GM23338 (cell line): Measurements from ENCODE around the gene CD84.

ENCODE experiments used
- CREB1 ChIP-seq: fragments of 250-450 bp; sonication (Bioruptor Pico); IDR thresholded peaks from 2 replicates; pipeline ENCODE4 v1.5.0; 2020; ENCODE audit warnings: low read depth, mild to moderate bottlenecking, moderate library complexity
- EZH2 ChIP-seq: fragments of 200-600 bp; sonication (generic); IDR thresholded peaks from one replicate; pipeline ENCODE4 v1.8.0; 2017; ENCODE audit warnings: antibody characterized with exemption, mild to moderate bottlenecking, low read depth; ENCODE audit not compliant: unreplicated experiment
- POLR2AphosphoS5 ChIP-seq: IDR thresholded peaks from 2 replicates; pipeline ENCODE4 v1.6.1; 2016; ENCODE audit warnings: antibody characterized with exemption, low read depth
- ZNF114 ChIP-seq: fragments of 250-450 bp; sonication (Bioruptor Pico); IDR thresholded peaks from 2 replicates; pipeline ENCODE4 v1.5.0; 2020; ENCODE audit warnings: mild to moderate bottlenecking, moderate library complexity
- ZNF331 ChIP-seq: fragments of 250-450 bp; sonication (Bioruptor Pico); IDR thresholded peaks from 2 replicates; pipeline ENCODE4 v1.5.0; 2020; ENCODE audit warnings: low read depth, mild to moderate bottlenecking, moderate library complexity
- TF ChIP-seq, protein P1 (sequence below), 2 experiments: fragments of 200-600 bp in 1 of 2; sonication (generic) in 1 of 2; conservative IDR thresholded peaks; 2 replicates each; pipeline versions ENCODE4 v1.5.1 to v1.6.1; 2016 to 2017; ENCODE audit warnings: antibody characterized with exemption in 2 of 2, low read depth in 2 of 2, mild to moderate bottlenecking in 2 of 2, moderate library complexity in 1 of 2
- TF ChIP-seq, protein P2 (sequence below): IDR thresholded peaks from one replicate; pipeline ENCODE4 v1.6.1; 2018; ENCODE audit warnings: antibody characterized with exemption; ENCODE audit not compliant: unreplicated experiment
- TF ChIP-seq, protein P3 (sequence below): IDR thresholded peaks from 2 replicates; pipeline ENCODE4 v1.6.1; 2016; ENCODE audit warnings: antibody characterized with exemption

DNA sequence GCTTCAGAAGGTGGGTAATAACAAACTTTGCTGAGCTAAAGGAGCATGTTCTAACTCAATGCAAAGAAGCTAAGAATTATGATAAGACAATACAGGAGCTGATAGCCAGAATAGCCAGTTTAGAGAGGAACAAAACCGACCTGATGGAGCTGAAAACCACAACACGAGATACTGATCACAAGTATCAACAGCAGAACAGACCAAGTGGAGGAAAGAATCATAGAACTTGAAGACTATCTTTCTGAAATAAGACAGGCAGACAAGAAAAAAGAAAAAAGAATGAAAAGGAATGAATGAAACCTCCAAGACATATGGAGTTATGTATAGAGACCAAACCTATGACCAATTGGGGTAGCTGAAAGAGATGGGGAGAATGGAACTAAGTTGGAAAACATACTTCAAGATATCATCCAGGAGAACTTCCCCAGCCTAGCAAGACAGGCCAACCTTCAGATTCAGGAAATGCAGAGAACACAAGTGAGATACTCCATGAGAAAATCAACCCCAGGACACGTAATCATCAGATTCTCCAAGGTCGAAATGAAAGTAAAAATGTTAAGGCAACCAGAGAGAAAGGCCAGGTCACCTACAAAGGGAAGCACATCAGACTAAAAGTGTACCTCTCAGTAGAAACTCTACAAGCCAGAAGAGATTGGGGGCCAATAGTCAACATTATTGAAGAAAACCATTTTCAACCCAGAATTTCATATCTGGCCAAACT lies 20.5 kb downstream of the CD84 start:
- TF ChIP-seq, protein P1, sequence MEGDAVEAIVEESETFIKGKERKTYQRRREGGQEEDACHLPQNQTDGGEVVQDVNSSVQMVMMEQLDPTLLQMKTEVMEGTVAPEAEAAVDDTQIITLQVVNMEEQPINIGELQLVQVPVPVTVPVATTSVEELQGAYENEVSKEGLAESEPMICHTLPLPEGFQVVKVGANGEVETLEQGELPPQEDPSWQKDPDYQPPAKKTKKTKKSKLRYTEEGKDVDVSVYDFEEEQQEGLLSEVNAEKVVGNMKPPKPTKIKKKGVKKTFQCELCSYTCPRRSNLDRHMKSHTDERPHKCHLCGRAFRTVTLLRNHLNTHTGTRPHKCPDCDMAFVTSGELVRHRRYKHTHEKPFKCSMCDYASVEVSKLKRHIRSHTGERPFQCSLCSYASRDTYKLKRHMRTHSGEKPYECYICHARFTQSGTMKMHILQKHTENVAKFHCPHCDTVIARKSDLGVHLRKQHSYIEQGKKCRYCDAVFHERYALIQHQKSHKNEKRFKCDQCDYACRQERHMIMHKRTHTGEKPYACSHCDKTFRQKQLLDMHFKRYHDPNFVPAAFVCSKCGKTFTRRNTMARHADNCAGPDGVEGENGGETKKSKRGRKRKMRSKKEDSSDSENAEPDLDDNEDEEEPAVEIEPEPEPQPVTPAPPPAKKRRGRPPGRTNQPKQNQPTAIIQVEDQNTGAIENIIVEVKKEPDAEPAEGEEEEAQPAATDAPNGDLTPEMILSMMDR (conservative IDR thresholded peaks at IDR 0.05; ENCODE audit: low read depth in 2 of 2): no peak
- TF ChIP-seq, protein P2, sequence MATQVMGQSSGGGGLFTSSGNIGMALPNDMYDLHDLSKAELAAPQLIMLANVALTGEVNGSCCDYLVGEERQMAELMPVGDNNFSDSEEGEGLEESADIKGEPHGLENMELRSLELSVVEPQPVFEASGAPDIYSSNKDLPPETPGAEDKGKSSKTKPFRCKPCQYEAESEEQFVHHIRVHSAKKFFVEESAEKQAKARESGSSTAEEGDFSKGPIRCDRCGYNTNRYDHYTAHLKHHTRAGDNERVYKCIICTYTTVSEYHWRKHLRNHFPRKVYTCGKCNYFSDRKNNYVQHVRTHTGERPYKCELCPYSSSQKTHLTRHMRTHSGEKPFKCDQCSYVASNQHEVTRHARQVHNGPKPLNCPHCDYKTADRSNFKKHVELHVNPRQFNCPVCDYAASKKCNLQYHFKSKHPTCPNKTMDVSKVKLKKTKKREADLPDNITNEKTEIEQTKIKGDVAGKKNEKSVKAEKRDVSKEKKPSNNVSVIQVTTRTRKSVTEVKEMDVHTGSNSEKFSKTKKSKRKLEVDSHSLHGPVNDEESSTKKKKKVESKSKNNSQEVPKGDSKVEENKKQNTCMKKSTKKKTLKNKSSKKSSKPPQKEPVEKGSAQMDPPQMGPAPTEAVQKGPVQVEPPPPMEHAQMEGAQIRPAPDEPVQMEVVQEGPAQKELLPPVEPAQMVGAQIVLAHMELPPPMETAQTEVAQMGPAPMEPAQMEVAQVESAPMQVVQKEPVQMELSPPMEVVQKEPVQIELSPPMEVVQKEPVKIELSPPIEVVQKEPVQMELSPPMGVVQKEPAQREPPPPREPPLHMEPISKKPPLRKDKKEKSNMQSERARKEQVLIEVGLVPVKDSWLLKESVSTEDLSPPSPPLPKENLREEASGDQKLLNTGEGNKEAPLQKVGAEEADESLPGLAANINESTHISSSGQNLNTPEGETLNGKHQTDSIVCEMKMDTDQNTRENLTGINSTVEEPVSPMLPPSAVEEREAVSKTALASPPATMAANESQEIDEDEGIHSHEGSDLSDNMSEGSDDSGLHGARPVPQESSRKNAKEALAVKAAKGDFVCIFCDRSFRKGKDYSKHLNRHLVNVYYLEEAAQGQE: no peak
- TF ChIP-seq POLR2AphosphoS5: no peak
- no peak for TF ChIP-seq EZH2
- TF ChIP-seq ZNF114 (CRISPR knock-in tag): no peak
- TF ChIP-seq CREB1 (CRISPR knock-in tag): no peak
- TF ChIP-seq, protein P3, sequence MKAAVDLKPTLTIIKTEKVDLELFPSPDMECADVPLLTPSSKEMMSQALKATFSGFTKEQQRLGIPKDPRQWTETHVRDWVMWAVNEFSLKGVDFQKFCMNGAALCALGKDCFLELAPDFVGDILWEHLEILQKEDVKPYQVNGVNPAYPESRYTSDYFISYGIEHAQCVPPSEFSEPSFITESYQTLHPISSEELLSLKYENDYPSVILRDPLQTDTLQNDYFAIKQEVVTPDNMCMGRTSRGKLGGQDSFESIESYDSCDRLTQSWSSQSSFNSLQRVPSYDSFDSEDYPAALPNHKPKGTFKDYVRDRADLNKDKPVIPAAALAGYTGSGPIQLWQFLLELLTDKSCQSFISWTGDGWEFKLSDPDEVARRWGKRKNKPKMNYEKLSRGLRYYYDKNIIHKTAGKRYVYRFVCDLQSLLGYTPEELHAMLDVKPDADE: no peak
- TF ChIP-seq ZNF331: no peak
